HG03558 (cell line): ENCODE data around the gene PPP1R1C.
"Not testable (repeated sequence)": the region's sequence is repeated elsewhere in the genome, so short reads cannot be mapped to it uniquely, and the experiment has no call there.

Experiments
- ATAC-seq: cut with Tn5 transposase; IDR thresholded peaks from one replicate; pipeline ENCODE4 v1.9.1; 2021; ENCODE audit warnings: moderate number of reproducible peaks; ENCODE audit not compliant: unreplicated experiment; ENCODE audit errors: extremely low read depth

PPP1R1C gene

DNA sequence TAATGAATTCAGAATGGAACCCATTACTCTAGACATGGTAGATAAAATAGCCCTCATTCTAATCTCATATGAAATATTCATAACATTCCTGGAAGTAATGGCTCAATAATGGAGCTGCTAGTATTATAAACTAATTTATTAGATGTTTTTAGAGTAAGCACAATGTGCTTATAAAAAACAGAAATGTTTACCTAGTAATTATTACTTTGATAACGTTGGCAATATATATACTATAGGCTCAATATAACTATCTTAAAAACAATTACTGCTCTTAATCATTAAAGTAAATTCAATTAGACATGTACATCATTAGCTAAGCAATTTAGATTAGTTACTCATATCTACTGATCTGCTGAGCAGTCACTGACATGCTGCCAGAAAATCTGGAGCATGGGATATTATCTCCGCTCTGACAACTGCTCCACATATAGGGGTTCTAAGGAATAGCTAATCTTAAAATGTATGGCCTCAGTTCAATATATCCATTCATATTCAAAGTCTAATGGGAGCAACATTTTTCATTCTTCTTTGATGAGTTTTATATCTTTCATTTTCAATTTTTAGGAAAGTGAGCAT, 19.4 kb downstream of the PPP1R1C start:
- ATAC-seq, result no peak

DNA sequence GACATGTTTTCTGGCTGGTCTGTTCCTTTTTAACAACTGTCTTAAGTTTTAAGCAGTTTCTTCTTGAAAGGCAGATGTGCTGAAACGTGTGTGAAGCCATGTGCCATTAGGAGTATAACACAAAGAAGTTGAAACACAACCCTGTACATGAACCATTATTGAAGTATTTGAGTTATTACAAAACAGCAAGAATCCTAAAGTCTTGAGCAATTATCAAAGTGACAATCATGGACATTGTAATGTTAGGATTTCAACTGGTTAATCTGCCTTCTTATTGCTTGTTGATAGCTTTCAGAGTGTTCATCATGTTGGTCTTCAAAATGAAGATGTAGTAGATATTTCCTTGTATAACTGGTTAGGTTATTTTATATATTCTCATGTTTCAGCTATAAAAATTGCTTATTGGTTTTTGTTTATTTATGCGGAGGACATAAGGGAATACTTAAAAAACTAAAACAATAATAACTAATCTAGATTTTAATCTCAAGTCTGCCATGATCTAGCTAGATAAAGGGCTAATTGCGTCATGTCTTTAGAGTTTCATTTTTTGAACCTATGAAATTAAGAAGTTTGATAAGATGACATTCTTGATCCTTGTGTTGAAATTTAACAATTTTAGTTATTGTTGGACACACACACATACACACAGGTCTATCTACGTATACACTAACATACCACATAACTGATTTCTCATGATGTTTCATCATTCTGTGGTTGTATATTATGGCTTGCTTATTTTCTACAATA, 21.1 kb downstream of the PPP1R1C start:
- ATAC-seq, result no peak

- ATAC-seq, result no peak
Observed at GRCh38 chr2:182014284-182014683, 28.6 kb downstream of the PPP1R1C start.

GRCh38 chr2:182015334-182016109, 29.9 kb downstream of the PPP1R1C start:
- no peak for ATAC-seq

DNA sequence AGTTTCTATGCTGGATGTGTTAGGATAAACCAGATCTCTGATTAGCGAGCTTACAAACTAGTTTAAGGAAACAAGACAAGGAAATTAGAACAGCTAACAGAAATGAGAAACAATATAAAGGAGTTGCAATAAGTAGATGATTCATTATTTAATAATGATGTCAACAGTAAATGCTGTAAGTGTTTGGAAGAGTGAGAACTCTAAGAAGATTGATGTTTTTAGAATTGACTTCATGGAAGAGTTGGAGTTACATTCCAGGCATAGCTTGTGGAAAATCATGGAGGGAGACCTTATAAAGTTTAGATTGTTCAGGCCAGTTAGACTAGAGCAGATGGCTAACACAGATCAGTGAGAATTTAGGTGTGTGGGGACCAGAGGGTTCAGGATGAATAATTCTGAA, 32.6 kb downstream of the PPP1R1C start:
- no peak for ATAC-seq

GRCh38 chr2:182019731-182020130, 34.1 kb downstream of the PPP1R1C start:
- ATAC-seq, result no peak

GRCh38 chr2:182020286-182021070, 34.8 kb downstream of the PPP1R1C start:
- ATAC-seq, result no peak

GRCh38 chr2:182023235-182023634, 37.6 kb downstream of the PPP1R1C start:
- ATAC-seq, result no peak

- not testable (repeated sequence) for ATAC-seq
Observed at GRCh38 chr2:182030875-182031274, 45.2 kb downstream of the PPP1R1C start.

GRCh38 chr2:182031956-182032355, 46.3 kb downstream of the PPP1R1C start:
- no peak for ATAC-seq

DNA sequence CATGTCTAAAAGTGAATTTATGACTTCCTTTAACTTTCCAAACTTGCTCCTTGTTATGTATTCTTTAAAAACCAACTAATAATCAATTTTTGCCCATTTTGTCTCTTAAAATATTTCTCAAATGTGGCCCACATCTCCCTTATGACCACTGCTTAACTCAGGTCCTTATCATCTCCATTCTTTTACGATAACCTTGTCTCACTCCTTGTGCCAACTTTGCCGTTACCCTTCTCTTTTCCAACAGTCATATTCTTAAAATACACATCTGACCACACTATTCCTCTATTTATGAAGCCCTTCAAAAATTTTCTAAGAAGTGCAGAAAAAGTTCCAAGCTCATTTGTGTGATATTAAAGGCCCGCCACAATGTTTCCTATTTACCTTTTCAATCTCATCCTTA, 47.8 kb downstream of the PPP1R1C start:
- ATAC-seq, result no peak

DNA sequence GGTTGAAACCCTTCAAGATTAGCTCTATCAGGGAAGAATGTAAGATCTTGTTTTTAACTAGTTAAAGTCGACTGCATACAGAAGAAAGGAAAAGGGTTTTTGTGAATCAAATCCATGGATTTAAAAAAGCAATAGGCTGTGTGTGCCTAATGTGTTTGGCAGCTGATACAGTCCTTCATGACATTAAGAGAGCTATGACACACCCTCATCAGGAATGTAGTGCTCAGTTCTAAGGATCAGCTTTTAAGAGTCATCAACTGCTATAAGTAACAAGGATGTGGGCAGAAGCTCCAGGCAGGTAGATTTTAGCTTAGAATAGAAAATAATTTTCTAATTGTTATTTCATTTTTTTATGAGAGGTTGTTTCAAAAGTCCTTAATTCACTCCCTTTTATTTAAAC, 52.9 kb downstream of the PPP1R1C start:
- ATAC-seq, result no peak

DNA sequence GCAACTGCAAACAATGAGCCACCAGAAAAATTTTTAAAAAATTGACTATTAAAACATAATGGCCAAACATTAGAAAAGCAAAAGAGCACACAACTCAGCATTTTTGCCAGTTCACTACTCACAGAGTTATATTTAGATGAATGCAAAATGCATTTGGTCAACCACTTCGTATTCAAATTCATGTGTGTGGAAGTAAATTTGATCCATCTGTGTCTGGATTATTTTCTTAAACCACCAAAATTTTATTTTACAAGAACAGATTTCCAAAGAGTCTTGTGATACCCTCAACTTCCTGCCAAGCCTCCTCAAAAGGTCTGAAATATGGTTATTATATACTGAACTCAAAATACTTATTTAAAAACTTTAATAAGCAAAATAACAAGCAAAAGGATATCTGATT, 57.4 kb downstream of the PPP1R1C start:
- ATAC-seq, result no peak

- no peak for ATAC-seq
Observed at GRCh38 chr2:182043861-182044260, 58.2 kb downstream of the PPP1R1C start.

- no peak for ATAC-seq
Observed at GRCh38 chr2:182047544-182047943, 61.9 kb downstream of the PPP1R1C start.

DNA sequence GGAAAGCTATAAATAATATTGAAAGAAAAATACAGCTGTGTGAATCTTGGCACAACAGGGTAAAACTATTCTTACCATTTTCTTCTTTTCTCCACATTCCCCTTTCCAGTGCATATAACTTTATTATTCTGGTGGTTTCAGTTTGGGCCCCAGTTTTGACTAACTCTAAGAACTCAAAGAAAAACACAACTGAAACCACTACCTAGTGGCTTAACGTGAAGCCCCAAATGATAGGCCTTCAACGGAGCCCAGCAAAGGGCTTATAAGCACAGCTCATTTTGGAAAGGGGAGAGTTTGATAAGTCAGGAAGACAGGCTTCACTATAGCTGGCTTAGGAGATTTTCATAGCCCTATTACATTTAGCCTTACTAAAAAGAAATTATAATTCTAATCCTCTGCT, 62.4 kb downstream of the PPP1R1C start:
- no peak for ATAC-seq

- ATAC-seq, result no peak
Observed at GRCh38 chr2:182048621-182049020, 63.0 kb downstream of the PPP1R1C start.

GRCh38 chr2:182049372-182050148, 63.9 kb downstream of the PPP1R1C start:
- ATAC-seq, result no peak

DNA sequence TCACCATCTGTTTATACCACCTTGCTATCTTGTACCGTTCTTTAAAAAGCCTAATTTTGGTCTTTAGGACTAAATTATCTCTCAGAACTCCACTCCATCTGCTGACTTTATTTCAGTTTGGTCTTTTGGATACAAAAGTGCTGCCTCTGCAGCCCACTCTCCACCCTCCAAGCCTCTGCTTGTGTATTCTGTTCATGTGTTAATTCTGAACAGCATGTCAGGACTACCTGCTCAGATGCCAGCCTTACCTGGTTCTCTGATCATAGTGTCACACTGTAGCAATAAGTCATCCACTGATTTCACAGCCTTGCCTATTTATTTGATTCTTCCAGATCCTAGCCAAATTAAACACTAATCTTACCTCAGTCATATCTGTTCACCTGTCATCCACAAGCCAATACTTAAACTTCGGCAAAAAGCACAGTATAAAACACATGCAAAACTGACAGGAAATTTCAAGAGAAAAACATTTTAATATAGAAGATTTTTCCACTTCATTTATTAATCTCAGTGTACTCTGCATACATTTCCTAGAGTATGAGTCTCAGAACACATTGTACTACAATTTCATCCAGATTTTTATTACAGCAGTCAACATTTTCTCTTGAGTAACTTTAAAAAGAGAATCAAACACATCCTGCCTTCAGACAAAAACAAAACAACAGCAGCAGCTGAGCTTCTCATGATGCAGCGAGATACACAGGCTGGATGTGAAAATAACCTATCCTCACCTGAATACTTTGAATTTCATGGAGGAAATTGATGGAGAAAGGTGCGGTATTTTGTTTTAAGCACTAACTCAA, 64.9 kb downstream of the PPP1R1C start:
- no peak for ATAC-seq
